ENCODE data around the gene DCLRE1A. TPM values are rescaled to one million over a fixed set of nuclear protein-coding genes. Genes with fewer than 3 reads are reported as not detected.

Gene DCLRE1A
- total and polyA plus RNA-seq, 2 experiments from 2014 or later = 2.5 to 3.2 TPM

DNA sequence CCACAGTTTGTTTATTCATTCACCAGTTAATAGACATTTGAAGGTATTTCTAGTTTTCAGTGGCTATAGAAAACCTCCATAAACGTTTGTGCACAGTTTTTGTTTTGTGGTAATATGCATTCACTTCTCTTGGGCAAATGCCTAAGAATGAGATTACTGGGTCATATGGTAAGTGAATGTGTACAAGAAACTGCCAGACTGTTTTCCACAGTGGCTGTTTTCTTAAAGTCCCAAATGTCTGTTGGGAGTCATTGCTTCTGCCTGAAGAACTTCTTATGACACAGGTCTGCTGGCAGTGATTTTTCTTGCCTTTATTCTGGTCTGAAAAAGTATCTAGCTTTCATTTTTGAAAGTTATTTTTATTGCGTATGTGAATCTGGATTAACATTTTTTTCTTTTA, 36.0 kb upstream of the DCLRE1A start:
- in situ Hi-C loops (cut with MboI) = no loop called here
- DNase-seq = no peak
- no peaks in the 10 kb centered on the region for H3K9me2 ChIP-seq (ENCODE audit: insufficient read depth)

DNA sequence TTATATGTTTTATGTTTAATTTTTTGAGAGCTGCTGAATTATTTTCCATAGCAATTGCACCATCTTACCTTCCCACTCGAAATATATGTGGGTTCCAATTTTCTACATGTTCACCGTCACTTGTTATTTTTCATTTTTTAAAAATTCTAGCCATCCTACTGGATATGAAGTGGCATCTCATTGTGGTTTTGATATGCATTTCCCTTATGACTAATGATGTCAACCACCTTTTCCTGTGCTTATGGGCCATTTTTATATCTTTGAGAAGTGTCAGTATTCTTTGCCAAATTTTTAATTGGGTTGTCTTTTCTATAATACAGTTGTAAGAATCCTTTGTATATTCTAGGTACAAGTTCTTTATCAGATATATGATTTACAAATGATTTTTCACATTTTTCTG, 28.4 kb upstream of the DCLRE1A start:
- no peak overlapping the region for H3K4me2 ChIP-seq (ENCODE audit: unreplicated experiment)
- no peak for TF ChIP-seq EZH2phosphoT487 (IDR thresholded peaks at IDR 0.05; ENCODE audit: insufficient read depth, low read depth)
- no peak for TF ChIP-seq EZH2 (IDR thresholded peaks at IDR 0.05; ENCODE audit: insufficient read depth, poor library complexity, severe bottlenecking)
- H3K9me3 ChIP-seq (ENCODE audit: low read depth) = no peaks in the 10 kb centered on the region
- H3K27ac ChIP-seq = no peak overlapping the region
- H3K4me3 ChIP-seq = no peak overlapping the region
- in situ Hi-C loops (cut with MboI) = no loop called here
- WGBS, 2 experiments (ENCODE audit: low coverage in 1 of 2, low lambda C conversion rate in 2 of 2, missing lambda C conversion rate in 2 of 2) = 98 to 100% methylated on average over 2 of the region's 2 CpGs
- no peak for DNase-seq
- no peaks in the 10 kb centered on the region for H3K9me2 ChIP-seq (ENCODE audit: insufficient read depth)
- no peaks in the 10 kb centered on the region for H3F3A ChIP-seq (ENCODE audit: insufficient read depth)
- no peaks in the 10 kb centered on the region for H4K20me1 ChIP-seq (ENCODE audit: insufficient read depth)
- no peak overlapping the region for H3K9ac ChIP-seq
- peaks cover 19% of the 10 kb centered on the region; the same call in 1 of the 2 replicates for H3K36me3 ChIP-seq (ENCODE audit: low read depth)
- H3K27me3 ChIP-seq (replicated peaks; ENCODE audit: insufficient read depth) = no peaks in the 10 kb centered on the region
- no peaks in the 10 kb centered on the region for H3K4me1 ChIP-seq (ENCODE audit: insufficient read depth)
- H2AFZ ChIP-seq = no peak overlapping the region
- no peaks in the 10 kb centered on the region for H3K79me2 ChIP-seq (ENCODE audit: insufficient read depth)

More for the DNA sequence above, 36.0 kb upstream of the DCLRE1A start:
- no peaks in the 10 kb centered on the region for H3K4me1 ChIP-seq (ENCODE audit: insufficient read depth)
- peaks cover 16% of the 10 kb centered on the region; the same call in 1 of the 2 replicates for H3K36me3 ChIP-seq (ENCODE audit: low read depth)
- no peaks in the 10 kb centered on the region for H3K27me3 ChIP-seq (replicated peaks; ENCODE audit: insufficient read depth)
- H3K4me3 ChIP-seq = no peak overlapping the region
- no peak overlapping the region for H3K27ac ChIP-seq
- H3K9me3 ChIP-seq (ENCODE audit: low read depth) = no peaks in the 10 kb centered on the region
- peaks cover 14% of the 10 kb centered on the region; the same call in 1 of the 2 replicates for H3F3A ChIP-seq (ENCODE audit: insufficient read depth)
- WGBS, 2 experiments (ENCODE audit: low coverage in 1 of 2, low lambda C conversion rate in 2 of 2, missing lambda C conversion rate in 2 of 2) = 74 to 85% methylated on average over 2 of the region's 2 CpGs
- TF ChIP-seq EZH2phosphoT487 (IDR thresholded peaks at IDR 0.05; ENCODE audit: insufficient read depth, low read depth) (no peak), EZH2 (IDR thresholded peaks at IDR 0.05; ENCODE audit: insufficient read depth, poor library complexity, severe bottlenecking) (no peak)
- H2AFZ ChIP-seq = no peak overlapping the region
- H3K79me2 ChIP-seq (ENCODE audit: insufficient read depth) = no peaks in the 10 kb centered on the region
- no peak overlapping the region for H3K9ac ChIP-seq
- H3K4me2 ChIP-seq (ENCODE audit: unreplicated experiment) = no peak overlapping the region
- H4K20me1 ChIP-seq (ENCODE audit: insufficient read depth) = 0 out of 2 replicates have a peak, but pooled peaks cover 5% of the 10 kb centered on the region

DNA sequence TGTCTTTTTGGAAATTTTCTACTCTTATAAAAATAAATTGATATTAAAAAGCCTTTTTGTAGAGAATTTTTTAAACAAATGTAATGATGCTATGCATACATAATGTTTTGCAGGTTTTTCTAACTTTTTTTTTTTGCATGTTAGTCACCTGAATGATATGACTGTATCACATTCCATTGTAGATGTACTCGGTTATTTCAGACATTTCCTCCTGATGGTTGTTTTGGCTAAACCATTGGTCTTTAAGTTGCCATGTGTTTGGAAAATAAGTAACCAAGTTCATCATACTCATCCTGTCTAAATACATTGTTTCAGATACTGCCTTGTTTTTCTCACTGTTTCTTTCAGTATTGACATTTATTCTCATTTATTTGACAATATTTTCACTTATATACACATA, 26.4 kb upstream of the DCLRE1A start:
- Histone ChIP-seq H3K4me1 (ENCODE audit: insufficient read depth) (no peaks in the 10 kb centered on the region), H3K9me2 (ENCODE audit: insufficient read depth) (no peaks in the 10 kb centered on the region), H3K27me3 (replicated peaks; ENCODE audit: insufficient read depth) (no peaks in the 10 kb centered on the region), H3K9ac (no peak overlapping the region), H4K20me1 (ENCODE audit: insufficient read depth) (no peaks in the 10 kb centered on the region), H3F3A (ENCODE audit: insufficient read depth) (no peaks in the 10 kb centered on the region), H3K27ac (no peak overlapping the region), H3K4me3 (no peak overlapping the region), H3K4me2 (ENCODE audit: unreplicated experiment) (no peak overlapping the region), H2AFZ (no peak overlapping the region), H3K36me3 (ENCODE audit: low read depth) (0 out of 2 replicates have a peak, but pooled peaks cover 6% of the 10 kb centered on the region), H3K9me3 (ENCODE audit: low read depth) (no peaks in the 10 kb centered on the region), H3K79me2 (ENCODE audit: insufficient read depth) (peaks cover 2% of the 10 kb centered on the region; the same call in 1 of the 2 replicates)
- WGBS, 2 experiments (ENCODE audit: low coverage in 1 of 2, low lambda C conversion rate in 2 of 2, missing lambda C conversion rate in 2 of 2) = 45% methylated on average over 1 of the region's 1 CpG
- TF ChIP-seq EZH2 (IDR thresholded peaks at IDR 0.05; ENCODE audit: insufficient read depth, poor library complexity, severe bottlenecking) (no peak), EZH2phosphoT487 (IDR thresholded peaks at IDR 0.05; ENCODE audit: insufficient read depth, low read depth) (no peak)
- in situ Hi-C loops (cut with MboI) = no loop called here
- DNase-seq = peak; percentile 32

DNA sequence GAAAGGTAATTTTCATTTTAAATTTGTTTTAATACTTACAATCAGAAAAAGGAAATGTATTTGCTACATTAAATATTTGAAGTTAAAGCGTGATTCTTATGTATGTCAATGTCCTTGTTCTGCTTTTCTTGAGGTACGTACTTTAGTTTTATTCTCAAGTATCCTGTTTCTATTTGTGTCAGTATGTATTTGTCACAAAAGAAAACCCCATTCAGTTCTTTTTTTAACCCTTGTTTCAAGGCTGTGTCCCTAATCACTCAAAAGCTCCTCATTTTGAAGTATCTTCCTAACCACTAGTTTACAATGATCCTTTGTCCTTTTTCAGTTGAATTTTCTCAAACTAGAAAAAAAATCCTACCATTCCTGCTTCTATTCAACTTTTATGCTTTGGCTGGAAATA, 25.8 kb upstream of the DCLRE1A start:
- no peak overlapping the region for H3K4me2 ChIP-seq (ENCODE audit: unreplicated experiment)
- H3K9ac ChIP-seq = no peak overlapping the region

More for the DNA sequence above, 25.8 kb upstream of the DCLRE1A start:
- H3K9me2 ChIP-seq (ENCODE audit: insufficient read depth) = no peaks in the 10 kb centered on the region
- no peak overlapping the region for H2AFZ ChIP-seq
- H3K79me2 ChIP-seq (ENCODE audit: insufficient read depth) = peaks cover 7% of the 10 kb centered on the region
- TF ChIP-seq EZH2 (IDR thresholded peaks at IDR 0.05; ENCODE audit: insufficient read depth, poor library complexity, severe bottlenecking) (no peak), EZH2phosphoT487 (IDR thresholded peaks at IDR 0.05; ENCODE audit: insufficient read depth, low read depth) (no peak)
- no peak overlapping the region for H3K4me3 ChIP-seq
- H4K20me1 ChIP-seq (ENCODE audit: insufficient read depth) = no peaks in the 10 kb centered on the region
- in situ Hi-C loops (cut with MboI) = no loop called here
- H3K9me3 ChIP-seq (ENCODE audit: low read depth) = no peaks in the 10 kb centered on the region
- 95 to 97% methylated on average over 2 of the region's 2 CpGs for WGBS, 2 experiments (ENCODE audit: low coverage in 1 of 2, low lambda C conversion rate in 2 of 2, missing lambda C conversion rate in 2 of 2)
- H3F3A ChIP-seq (ENCODE audit: insufficient read depth) = no peaks in the 10 kb centered on the region
- 0 out of 2 replicates have a peak, but pooled peaks cover 6% of the 10 kb centered on the region for H3K36me3 ChIP-seq (ENCODE audit: low read depth)
- no peak overlapping the region for H3K27ac ChIP-seq
- DNase-seq = no peak
- H3K4me1 ChIP-seq (ENCODE audit: insufficient read depth) = no peaks in the 10 kb centered on the region
- no peaks in the 10 kb centered on the region for H3K27me3 ChIP-seq (replicated peaks; ENCODE audit: insufficient read depth)

Measured in GM23248 (cell line).